Neural progenitor cell (in vitro differentiated cells): ENCODE data around the gene RAB13.

Source experiments
- EZH2phosphoT487 ChIP-seq: fragments of 200-600 bp; sonication (generic); IDR thresholded peaks from 2 replicates; pipeline ENCODE4 v1.6.1; 2017; ENCODE audit warnings: antibody characterized with exemption
- TF ChIP-seq, protein P1 (sequence below): fragments of 200-600 bp; sonication (generic); IDR thresholded peaks from 2 replicates; pipeline ENCODE4 v1.5.1; 2017; ENCODE audit warnings: antibody characterized with exemption, mild to moderate bottlenecking

DNA sequence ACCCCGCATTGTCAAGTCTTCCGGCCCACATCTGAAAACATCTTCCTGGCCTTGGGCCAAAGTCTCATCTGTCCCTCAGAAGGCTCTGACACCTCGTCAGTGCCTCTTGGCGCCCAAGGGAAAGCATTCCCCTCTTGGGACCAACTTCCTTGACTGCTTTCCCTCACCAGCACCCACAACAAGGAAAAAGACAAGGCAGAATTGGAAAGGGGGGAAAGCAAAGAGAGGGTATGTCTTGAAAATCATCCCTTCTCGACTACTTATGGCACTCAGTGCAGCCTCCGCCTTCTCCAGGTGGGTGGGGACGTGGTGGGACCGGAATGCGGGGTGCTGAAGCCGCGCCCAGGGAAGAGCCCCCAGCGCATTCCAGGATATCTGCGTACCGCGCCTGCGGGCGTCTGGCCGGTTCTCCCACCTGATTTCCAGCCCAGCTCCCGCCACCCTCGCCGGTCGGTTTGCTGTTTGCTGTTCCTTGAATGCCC lies 22.2 kb downstream of the RAB13 start:
- TF ChIP-seq, protein P1, sequence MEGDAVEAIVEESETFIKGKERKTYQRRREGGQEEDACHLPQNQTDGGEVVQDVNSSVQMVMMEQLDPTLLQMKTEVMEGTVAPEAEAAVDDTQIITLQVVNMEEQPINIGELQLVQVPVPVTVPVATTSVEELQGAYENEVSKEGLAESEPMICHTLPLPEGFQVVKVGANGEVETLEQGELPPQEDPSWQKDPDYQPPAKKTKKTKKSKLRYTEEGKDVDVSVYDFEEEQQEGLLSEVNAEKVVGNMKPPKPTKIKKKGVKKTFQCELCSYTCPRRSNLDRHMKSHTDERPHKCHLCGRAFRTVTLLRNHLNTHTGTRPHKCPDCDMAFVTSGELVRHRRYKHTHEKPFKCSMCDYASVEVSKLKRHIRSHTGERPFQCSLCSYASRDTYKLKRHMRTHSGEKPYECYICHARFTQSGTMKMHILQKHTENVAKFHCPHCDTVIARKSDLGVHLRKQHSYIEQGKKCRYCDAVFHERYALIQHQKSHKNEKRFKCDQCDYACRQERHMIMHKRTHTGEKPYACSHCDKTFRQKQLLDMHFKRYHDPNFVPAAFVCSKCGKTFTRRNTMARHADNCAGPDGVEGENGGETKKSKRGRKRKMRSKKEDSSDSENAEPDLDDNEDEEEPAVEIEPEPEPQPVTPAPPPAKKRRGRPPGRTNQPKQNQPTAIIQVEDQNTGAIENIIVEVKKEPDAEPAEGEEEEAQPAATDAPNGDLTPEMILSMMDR: no peak
- no peak for TF ChIP-seq EZH2phosphoT487
